Thoracic aorta (tissue), 2 donors: ENCODE data around the gene JADE1. TPM values are rescaled to one million over a fixed set of nuclear protein-coding genes. Genes with fewer than 3 reads are reported as not detected.
A peak's percentile ranks its signal among the peaks of the same experiment; 100 is the strongest.

Source experiments
- ATAC-seq: fragments of 150-250 bp; one replicate; pipeline ENCODE4 v1.8.0; 2017; ENCODE audit warnings: low read depth; ENCODE audit not compliant: insufficient number of reproducible peaks, low FRiP score
- DNase-seq: peaks from one replicate; pipeline ENCODE4 v3.0.0-alpha.2; 2020; ENCODE audit warnings: low spot score
- H3K27ac ChIP-seq, 2 donors: fragments of 200-600 bp; sonication (generic); 1 replicate in 1 of 2; 2 replicates in 1 of 2; pipeline ENCODE4 v1.5.1; 2016; ENCODE audit warnings: mild to moderate bottlenecking in 2 of 2, moderate library complexity in 2 of 2
- H3K27me3 ChIP-seq: fragments of 200-600 bp; sonication (generic); replicated peaks from 2 replicates; pipeline ENCODE4 v1.6.0; 2016; ENCODE audit warnings: mild to moderate bottlenecking; ENCODE audit not compliant: insufficient read depth
- H3K36me3 ChIP-seq: fragments of 200-600 bp; sonication (generic); one replicate; pipeline ENCODE4 v1.5.1; 2016
- H3K4me1 ChIP-seq, 2 donors: fragments of 200-600 bp; sonication (generic); 1 replicate in 1 of 2; 2 replicates in 1 of 2; pipeline versions ENCODE4 v1.5.1 to v1.6.0; 2016; ENCODE audit warnings: low read depth in 2 of 2, mild to moderate bottlenecking in 1 of 2; ENCODE audit not compliant: control insufficient read depth in 1 of 2
- H3K4me3 ChIP-seq: fragments of 200-600 bp; sonication (generic); 2 replicates; pipeline ENCODE4 v1.5.1; 2016; ENCODE audit warnings: mild to moderate bottlenecking
- H3K9me3 ChIP-seq: fragments of 200-600 bp; sonication (generic); 2 replicates; pipeline ENCODE4 v1.5.1; 2016
- total RNA-seq, 2 donors: library from RNA; depleted of rRNA; stranded (reverse); fragments of >200 nt; gene quantifications; one replicate each; pipeline versions ENCODE4 v1.1.0 to v1.2.3, GENCODE V29; 2016
- TF ChIP-seq, protein P1 (sequence below): fragments of 200-600 bp; sonication (generic); IDR thresholded peaks from one replicate; pipeline ENCODE4 v1.5.1; 2019; ENCODE audit warnings: antibody characterized with exemption

Gene JADE1
- total RNA-seq, 2 donors from 2014 or later, result 23.7 to 63.8 TPM

DNA sequence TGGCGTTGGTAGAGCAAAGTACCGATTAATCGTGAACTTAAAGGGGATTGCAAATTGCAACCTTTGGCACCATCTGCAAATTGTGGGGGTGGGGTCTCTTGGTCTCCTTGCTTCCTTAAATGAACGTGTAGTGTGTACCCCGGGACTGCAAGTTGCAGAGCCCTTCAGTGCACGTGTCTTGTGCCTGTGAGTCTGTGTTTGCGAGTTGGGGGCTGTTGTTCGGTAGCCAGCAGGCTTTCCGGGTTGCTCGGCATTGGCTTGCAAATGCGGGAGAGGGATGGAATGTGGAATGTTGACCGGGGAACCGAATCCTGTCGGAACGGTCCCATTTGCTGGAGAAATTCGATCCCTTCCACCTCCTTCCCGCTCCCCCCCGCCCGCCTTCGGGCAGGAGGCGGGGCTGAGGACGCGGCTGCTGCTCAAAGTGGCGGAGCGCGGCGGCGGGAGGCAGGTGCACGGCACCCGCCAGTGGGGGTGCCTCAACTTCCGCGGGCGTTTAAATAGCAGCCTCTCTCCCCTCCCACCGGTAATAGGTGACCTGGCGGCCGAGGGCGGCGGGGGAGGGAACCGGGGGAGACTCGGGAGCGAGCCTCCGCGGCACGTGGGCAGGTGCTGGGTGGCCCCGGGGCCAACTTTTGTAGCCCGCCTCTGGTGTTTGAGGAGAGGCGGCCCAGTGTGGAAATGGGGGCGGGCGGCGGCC lies 1.5 kb downstream of the JADE1 start:
- Histone ChIP-seq H3K4me3 (peak overlapping the region; percentile 97), H3K9me3 (no peaks in the 10 kb centered on the region), H3K36me3 (no peaks in the 10 kb centered on the region), H3K4me1 (peaks cover 6 to 19% of the 10 kb centered on the region in 2 donors), H3K27ac (peak overlapping the region; percentile 92 to 97), H3K27me3 (no peaks in the 10 kb centered on the region)
- peak; percentile 33 for ATAC-seq
- no peak for DNase-seq
- TF ChIP-seq, protein P1, sequence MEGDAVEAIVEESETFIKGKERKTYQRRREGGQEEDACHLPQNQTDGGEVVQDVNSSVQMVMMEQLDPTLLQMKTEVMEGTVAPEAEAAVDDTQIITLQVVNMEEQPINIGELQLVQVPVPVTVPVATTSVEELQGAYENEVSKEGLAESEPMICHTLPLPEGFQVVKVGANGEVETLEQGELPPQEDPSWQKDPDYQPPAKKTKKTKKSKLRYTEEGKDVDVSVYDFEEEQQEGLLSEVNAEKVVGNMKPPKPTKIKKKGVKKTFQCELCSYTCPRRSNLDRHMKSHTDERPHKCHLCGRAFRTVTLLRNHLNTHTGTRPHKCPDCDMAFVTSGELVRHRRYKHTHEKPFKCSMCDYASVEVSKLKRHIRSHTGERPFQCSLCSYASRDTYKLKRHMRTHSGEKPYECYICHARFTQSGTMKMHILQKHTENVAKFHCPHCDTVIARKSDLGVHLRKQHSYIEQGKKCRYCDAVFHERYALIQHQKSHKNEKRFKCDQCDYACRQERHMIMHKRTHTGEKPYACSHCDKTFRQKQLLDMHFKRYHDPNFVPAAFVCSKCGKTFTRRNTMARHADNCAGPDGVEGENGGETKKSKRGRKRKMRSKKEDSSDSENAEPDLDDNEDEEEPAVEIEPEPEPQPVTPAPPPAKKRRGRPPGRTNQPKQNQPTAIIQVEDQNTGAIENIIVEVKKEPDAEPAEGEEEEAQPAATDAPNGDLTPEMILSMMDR, result peak; percentile 7

DNA sequence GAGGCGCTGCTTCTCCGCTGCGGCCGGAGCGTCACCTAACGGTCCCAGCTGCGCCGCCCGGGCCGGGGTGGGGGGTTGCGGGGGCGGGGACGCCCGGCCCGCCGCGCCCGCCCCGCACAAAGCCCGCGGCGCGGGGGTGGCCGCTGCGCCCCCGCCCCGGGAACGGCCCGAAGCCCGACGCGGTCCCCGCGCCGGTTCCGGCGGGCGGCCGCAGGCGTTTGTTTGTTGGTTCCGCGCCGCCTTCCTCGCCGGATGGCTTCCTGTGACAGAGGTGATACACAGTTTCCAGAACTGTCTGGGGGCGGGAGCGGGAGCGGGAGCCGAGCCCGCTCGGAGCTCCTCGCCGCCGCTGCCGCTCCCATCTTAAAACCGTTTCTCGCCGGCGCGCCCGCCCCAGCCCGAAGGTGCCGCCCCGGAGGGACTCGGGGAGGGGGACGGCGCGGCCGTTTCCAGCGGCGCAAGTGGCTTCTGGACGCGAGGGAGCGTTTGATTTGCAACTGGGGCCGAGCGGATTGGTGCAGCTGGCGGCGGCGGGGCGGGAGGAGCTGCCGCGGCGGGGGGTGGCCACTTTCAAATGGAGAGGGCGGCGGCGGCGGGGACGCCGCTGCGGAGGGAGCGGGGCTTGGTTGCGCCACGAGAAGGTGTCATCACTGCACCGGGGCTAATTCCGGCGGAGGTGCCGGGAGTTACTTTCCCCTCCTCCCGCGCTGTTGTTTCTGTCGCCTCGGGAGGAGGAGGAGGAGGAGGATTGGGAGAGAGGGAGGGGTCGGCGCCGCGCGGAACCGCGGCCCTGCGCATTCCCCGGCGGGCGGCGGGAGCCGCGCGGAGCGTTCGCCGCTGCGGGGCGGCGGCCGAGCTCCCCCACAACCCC lies 2.3 kb downstream of the JADE1 start:
- Histone ChIP-seq H3K27ac (peak overlapping the region; percentile 92 to 97), H3K4me3 (peak overlapping the region; percentile 97), H3K4me1 (peaks cover 6 to 19% of the 10 kb centered on the region in 2 donors), H3K9me3 (no peaks in the 10 kb centered on the region), H3K27me3 (no peaks in the 10 kb centered on the region), H3K36me3 (no peaks in the 10 kb centered on the region)
- ATAC-seq (peak; percentile 38), DNase-seq (peak; percentile 71)
- TF ChIP-seq, protein P1, result no peak

DNA sequence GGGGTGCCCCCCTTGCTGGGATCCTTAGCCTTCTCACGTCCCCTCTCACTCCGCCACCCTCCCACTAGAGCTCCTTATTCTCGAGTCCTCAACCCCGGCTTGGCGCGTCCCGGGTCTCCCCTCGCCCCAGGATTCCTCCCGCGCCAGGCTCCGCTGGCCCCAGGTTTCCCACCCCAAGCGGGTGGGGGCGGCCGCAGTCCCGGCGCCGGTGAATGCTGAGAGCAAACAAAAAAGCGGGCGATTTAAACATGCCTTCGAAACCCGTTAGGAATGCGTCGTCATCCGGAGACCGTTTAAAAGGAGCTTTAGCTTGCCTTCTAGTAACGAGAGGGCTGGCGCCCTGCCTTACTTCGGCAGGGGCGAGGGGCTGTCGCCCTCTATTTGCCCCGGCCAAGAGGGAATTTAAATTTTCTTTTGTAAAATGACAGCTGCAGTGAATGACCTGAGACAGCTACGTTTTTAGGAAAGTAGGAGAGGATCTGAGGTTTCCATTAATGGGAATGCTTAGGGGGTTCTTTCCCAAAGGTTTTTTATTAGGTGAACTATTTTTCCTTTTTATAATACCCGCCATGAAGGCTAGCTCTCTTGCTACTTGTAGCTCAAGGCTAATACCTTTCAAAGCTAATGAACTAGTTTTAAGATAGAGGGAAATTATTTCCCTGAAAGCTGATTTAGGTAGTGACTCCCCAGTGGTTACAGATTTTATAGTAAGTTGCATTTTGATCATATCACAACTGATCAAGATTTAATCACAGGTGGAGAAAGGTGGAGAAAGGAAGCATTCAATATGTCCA lies 3.1 kb downstream of the JADE1 start:
- Histone ChIP-seq H3K27me3 (no peaks in the 10 kb centered on the region), H3K4me1 (peaks cover 6 to 19% of the 10 kb centered on the region in 2 donors), H3K36me3 (no peaks in the 10 kb centered on the region), H3K27ac (peak overlapping the region; percentile 92 to 97), H3K4me3 (peak overlapping the region; percentile 97), H3K9me3 (no peaks in the 10 kb centered on the region)
- DNase-seq, result peak; percentile 12
- TF ChIP-seq, protein P1, result no peak
- ATAC-seq, result no peak

DNA sequence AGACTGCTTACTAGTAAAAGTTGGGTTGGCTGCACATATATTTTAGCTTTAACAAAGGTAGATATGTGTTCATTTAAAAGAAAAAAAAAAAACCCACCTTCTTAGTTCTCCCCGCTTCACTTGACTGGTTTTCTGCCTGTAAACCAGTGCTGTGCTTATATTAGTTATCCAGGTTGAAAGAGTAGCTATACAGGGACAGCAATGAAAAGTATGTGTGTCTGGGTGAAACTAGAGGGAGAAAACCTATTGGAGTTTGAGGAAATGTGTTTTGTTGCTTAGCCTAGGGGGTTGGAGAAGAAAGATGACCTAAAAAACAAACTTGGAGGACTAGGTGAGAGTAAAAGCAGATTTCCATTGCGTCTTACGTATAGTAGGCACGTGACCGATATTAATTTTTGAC lies 4.5 kb downstream of the JADE1 start:
- Histone ChIP-seq H3K4me3 (no peak overlapping the region), H3K27ac (no peak overlapping the region), H3K4me1 (peaks cover 6 to 13% of the 10 kb centered on the region in 2 donors), H3K36me3 (no peaks in the 10 kb centered on the region), H3K9me3 (no peaks in the 10 kb centered on the region), H3K27me3 (no peaks in the 10 kb centered on the region)
- TF ChIP-seq, protein P1, result no peak
- ATAC-seq, result no peak
- no peak for DNase-seq

DNA sequence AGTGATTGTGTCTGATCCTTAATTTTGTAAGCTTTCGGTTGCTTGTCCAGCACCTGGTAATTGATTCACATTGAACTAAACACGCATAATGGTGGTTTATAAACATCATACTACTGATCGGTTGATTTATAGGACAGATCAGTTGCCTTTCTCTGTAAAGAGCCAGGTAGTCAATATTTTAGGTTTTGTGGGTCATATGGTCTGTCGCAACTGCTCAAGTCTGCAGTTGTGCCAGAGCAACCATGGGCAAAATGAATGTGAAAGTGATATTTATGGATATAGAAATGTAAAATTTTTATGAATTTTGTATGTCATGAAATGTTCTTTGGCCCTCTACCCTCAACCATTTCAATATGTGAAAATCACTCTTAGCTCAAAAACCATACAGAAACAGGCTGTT lies 8.9 kb downstream of the JADE1 start:
- TF ChIP-seq, protein P1, result no peak
- ATAC-seq, result no peak
- H3K36me3 ChIP-seq, result no peaks in the 10 kb centered on the region
- H3K4me1 ChIP-seq, result peaks cover 12 to 18% of the 10 kb centered on the region in 2 donors
- H3K9me3 ChIP-seq, result no peaks in the 10 kb centered on the region
- no peak overlapping the region for H3K27ac ChIP-seq
- no peak overlapping the region for H3K4me3 ChIP-seq
- DNase-seq, result no peak
- H3K27me3 ChIP-seq, result no peaks in the 10 kb centered on the region
